Pancreas (tissue), 10 donors: ENCODE results near the gene YBX1. TPM values are rescaled to one million over a fixed set of nuclear protein-coding genes. Genes with fewer than 3 reads are reported as not detected.

Experiments used
- ATAC-seq, 4 donors: fragments of 200-7000 bp; cut with Tn5 transposase; one replicate each; pipeline versions ENCODE4 v1.8.0 to v1.9.1; 2020; ENCODE audit warnings: mild to moderate bottlenecking in 4 of 4, moderate library complexity in 4 of 4
- DNase-seq, 6 donors: peaks; one replicate each; pipeline ENCODE4 v3.0.0-alpha.2; 2020
- FAIRE-seq: peaks from 2 replicates; lab custom pipeline; 2012; peaks lifted over from hg19 to GRCh38; lab: Jason Lieb, UNC
- H3K27ac ChIP-seq, 4 donors: fragments of 200-600 bp; sonication (generic); 1 replicate in 3 of 4; 2 replicates in 1 of 4; pipeline versions ENCODE4 v1.5.0 to v1.8.0; 2020
- H3K27me3 ChIP-seq, 4 donors: fragments of 200-600 bp; one replicate each; pipeline ENCODE4 v1.8.0; 2021
- H3K36me3 ChIP-seq, 3 donors: fragments of 200-600 bp; sonication (generic) in 1 of 3; one replicate each; pipeline versions ENCODE4 v1.5.0 to v1.8.0; 2020 to 2021
- H3K4me1 ChIP-seq, 3 donors: fragments of 200-600 bp; one replicate each; pipeline ENCODE4 v1.8.0; 2021
- H3K4me3 ChIP-seq, 4 donors: fragments of 200-600 bp; sonication (generic) in 2 of 4; one replicate each; pipeline versions ENCODE4 v1.5.0 to v1.8.0; 2020 to 2021
- H3K9me3 ChIP-seq, 4 donors: fragments of 200-600 bp; one replicate each; pipeline ENCODE4 v1.8.0; 2021
- WGBS, 2 donors: extraction: QIAGEN DNeasy Blood & Tissue Kit; methylation state at CpG; one replicate each; pipeline ENCODE4 v1.1.7; 2013; 5-methylcytosine and 5-hydroxymethylcytosine counted together
- intact Hi-C, 3 donors: fragments of 100-400 bp; cut with DNase I; formaldehyde crosslinking; loops; one replicate each; pipeline versions ENCODE4 v1.11.1 to v1.14.2; 2022
- polyA plus RNA-seq, 2 donors: library from polyadenylated mRNA; stranded (reverse); fragments of 200-250 nt; gene quantifications; one replicate each; pipeline ENCODE4 v1.2.3, GENCODE V29; 2013
- total RNA-seq, 6 donors: library from RNA; stranded (reverse); fragmentation: NEBNext Ultra II Directional in 4 of 6; extraction: Animal tissue kit (Norgen Biotek cat#: 25700) in 4 of 6; gene quantifications; one replicate each; pipeline versions ENCODE4 v1.2.1 to v1.2.4, GENCODE V29; 2021 to 2023
- TF ChIP-seq, protein P1 (sequence below), 4 donors: fragments of 200-600 bp; sonication (generic) in 3 of 4; IDR thresholded peaks; one replicate each; pipeline versions ENCODE4 v1.5.0 to v1.8.0; 2021; ENCODE audit warnings: antibody characterized with exemption in 4 of 4
- donor health status: healthy with polysubstance abuse.
- donor health status: DM: no; HTN: no; CAD: no; lungs with moderate emphysema.
- donor health status: DM: no; HTN: no; CAD: no.
- donor health status: control.
- donor health status: control.
- donor health status: Bipolar disorder and iron deficiency.
- donor health status: DM: yes; HTN: yes; CAD: no.
- donor health status: DM: no; HTN: no; CAD: no.
- donor health status: DM: no; HTN: no; CAD: no.
- donor health status: DM: yes; HTN: yes; CAD: no.

Gene YBX1
- total and polyA plus RNA-seq, 8 donors = 97.4 to 240 (median 196) TPM

DNA sequence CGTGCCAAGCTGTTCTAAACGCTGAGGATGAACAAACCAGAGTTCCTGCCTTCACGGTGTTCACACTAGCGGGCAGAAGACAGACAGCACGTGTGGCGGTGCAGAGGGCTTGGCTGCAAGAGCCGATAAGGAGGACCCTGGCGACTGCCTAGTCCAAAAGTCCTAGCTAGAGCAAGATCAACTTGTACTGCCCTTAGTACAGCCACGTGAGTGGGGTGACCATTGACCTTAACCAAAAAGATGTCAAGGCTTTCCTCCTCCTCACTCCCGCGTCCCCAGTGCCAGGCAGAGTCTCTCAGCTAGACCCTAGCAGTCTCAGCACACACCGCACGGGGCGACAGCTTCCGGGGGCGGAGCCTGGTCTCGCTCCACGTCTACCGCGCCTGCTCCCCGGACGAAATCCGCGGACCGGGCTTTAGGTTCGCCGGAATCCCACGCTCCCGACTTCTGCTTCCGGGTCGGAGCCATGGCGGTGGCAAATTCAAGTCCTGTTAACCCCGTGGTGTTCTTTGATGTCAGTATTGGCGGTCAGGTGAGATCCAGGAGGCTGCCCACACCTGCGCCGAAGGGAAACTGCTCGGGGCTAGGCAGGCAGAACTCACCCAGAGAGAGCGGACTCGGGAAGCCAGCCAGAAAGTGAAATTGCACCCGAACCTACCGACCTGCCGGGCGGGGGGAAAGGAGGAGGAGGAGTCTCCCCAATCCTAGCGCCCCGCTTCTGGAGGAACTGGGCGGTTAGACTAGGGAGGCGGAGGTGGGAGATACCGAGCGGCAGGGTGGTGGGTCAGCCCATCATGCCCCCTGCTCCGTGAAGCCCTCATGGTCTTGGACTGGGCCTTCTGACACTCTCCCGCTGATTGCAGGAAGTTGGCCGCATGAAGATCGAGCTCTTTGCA is 24.0 kb upstream of the YBX1 start, which contains the start of gene PPIH:
Gene PPIH (plus strand): TSS at position 443 of the 896 bp plus-strand sequence. CDS start 24 bp downstream, at position 467.
- FAIRE-seq (no peak), ATAC-seq (peak; percentile 100), DNase-seq (peak; percentile 91 to 98 (median 95))
- Histone ChIP-seq H3K4me1 (peaks cover 0 to 9% (median 0%) of the 10 kb centered on the region in 3 donors), H3K4me3 (peak within 1 kb of the TSS; percentile 64 to 95 (median 76)), H3K36me3 (peaks cover 0 to 4% (median 0%) of the 10 kb centered on the region in 3 donors), H3K27me3 (no peaks in the 10 kb centered on the region), H3K9me3 (no peaks in the 10 kb centered on the region), H3K27ac (peak within 1 kb of the TSS; percentile 72 to 84 (median 78))
- 0% methylated on average over 52 to 53 of the region's 53 CpGs for WGBS, 2 donors
- TF ChIP-seq, protein P1, sequence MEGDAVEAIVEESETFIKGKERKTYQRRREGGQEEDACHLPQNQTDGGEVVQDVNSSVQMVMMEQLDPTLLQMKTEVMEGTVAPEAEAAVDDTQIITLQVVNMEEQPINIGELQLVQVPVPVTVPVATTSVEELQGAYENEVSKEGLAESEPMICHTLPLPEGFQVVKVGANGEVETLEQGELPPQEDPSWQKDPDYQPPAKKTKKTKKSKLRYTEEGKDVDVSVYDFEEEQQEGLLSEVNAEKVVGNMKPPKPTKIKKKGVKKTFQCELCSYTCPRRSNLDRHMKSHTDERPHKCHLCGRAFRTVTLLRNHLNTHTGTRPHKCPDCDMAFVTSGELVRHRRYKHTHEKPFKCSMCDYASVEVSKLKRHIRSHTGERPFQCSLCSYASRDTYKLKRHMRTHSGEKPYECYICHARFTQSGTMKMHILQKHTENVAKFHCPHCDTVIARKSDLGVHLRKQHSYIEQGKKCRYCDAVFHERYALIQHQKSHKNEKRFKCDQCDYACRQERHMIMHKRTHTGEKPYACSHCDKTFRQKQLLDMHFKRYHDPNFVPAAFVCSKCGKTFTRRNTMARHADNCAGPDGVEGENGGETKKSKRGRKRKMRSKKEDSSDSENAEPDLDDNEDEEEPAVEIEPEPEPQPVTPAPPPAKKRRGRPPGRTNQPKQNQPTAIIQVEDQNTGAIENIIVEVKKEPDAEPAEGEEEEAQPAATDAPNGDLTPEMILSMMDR (IDR thresholded peaks at IDR 0.05) = peak in 3 of 4 donors; percentile 12 to 29 (median 18)
- intact Hi-C loops = no loop called here

DNA sequence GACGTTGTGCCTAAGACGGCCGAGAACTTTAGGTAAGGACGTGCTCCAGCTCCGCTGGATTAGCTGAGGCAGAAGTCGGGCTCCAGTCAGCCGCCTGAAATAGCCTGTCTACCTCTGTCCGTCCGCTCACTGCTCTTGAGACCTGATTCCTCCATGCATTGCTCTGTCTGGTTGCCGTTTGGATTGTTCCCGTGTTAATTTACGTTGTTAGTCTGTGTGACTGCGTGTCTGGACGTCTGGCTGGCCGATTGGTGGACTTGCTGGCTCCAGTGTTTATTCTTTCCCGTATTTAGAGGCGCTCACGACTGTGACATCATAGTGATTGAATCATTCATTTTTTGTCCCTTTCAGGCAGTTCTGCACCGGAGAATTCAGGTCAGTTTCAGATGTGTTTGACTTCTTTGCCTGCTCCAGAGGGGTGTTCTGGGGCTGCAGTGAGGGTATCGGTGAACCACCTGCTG is 23.3 kb upstream of the YBX1 start:
- DNase-seq (no peak), ATAC-seq (peak in 1 of 4 donors; percentile 5), FAIRE-seq (no peak)
- Histone ChIP-seq H3K27me3 (no peaks in the 10 kb centered on the region), H3K4me3 (peak overlapping the region; percentile 64 to 95 (median 76)), H3K9me3 (no peaks in the 10 kb centered on the region), H3K36me3 (peaks cover 0 to 4% (median 0%) of the 10 kb centered on the region in 3 donors), H3K27ac (peak overlapping the region in 2 of 4 donors; percentile 72 to 83), H3K4me1 (peaks cover 0 to 9% (median 0%) of the 10 kb centered on the region in 3 donors)
- intact Hi-C loops = no loop called here
- WGBS, 2 donors = 3% methylated on average over 20 of the region's 20 CpGs
- TF ChIP-seq, protein P1 (IDR thresholded peaks at IDR 0.05) = no peak

DNA sequence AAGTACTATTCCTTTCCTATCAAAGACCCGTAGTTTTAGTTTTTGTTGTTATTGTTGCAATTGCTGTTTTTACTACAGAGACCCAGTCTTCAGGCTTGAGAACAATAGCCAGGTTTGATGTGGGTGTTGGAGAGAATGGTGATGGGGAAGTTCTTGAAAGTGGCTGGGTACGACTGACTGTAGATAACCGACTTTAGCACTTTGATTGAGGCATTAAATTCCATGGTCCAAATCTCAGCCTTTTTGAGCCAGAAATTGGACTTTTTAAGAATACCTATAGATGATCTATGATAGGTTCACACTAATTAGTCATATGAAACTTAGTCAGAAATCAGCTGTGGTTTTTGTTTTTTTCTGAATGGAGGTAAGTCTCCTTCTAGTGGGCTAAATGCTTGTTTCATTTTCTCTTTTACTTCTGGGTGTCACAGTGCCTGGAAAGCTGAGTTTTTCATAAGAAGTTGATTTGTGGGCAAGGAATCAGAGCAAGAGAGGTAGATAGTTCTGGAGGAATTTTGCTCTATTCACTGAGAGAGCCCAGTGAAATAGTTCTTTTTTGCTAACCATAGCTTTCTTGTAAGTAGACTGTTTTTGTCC is 21.2 kb upstream of the YBX1 start:
- no peaks in the 10 kb centered on the region for H3K27me3 ChIP-seq
- H3K9me3 ChIP-seq = no peaks in the 10 kb centered on the region
- WGBS, 2 donors = 59 to 74% methylated on average over 3 of the region's 3 CpGs
- intact Hi-C loops = no loop called here
- TF ChIP-seq, protein P1 (IDR thresholded peaks at IDR 0.05) = no peak
- no peak overlapping the region for H3K27ac ChIP-seq
- peaks cover 0 to 6% (median 0%) of the 10 kb centered on the region in 3 donors for H3K36me3 ChIP-seq
- H3K4me3 ChIP-seq = no peak overlapping the region
- no peak for ATAC-seq
- DNase-seq = no peak
- FAIRE-seq = no peak
- H3K4me1 ChIP-seq = peaks cover 0 to 9% (median 0%) of the 10 kb centered on the region in 3 donors

DNA sequence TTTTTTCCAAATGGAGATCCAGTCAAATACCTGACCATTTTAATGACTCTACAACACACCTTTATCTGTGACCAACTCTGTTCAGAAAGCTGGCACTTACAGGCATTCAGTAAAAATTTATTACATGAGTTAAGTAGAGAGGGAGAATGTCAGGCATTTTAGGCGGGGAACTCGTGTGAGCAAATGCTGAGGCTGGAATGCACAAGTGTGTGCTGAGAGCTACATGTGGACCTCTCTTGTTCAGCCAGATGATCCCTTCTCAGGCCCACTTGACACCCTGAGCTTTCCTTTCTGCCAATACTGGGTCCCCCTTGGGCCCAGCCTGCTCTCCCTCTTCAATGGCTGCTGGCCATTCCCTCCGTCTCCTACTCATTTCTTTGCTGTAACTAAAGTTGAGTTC is 12.3 kb upstream of the YBX1 start:
- TF ChIP-seq, protein P1 (IDR thresholded peaks at IDR 0.05) = no peak
- 89% methylated on average over 3 of the region's 3 CpGs for WGBS, 2 donors
- DNase-seq = no peak
- H3K27me3 ChIP-seq = no peaks in the 10 kb centered on the region
- H3K27ac ChIP-seq = no peak overlapping the region
- H3K4me1 ChIP-seq = no peaks in the 10 kb centered on the region
- FAIRE-seq = no peak
- H3K36me3 ChIP-seq = peaks cover 0 to 25% (median 0%) of the 10 kb centered on the region in 3 donors
- no peak for ATAC-seq
- H3K9me3 ChIP-seq = no peaks in the 10 kb centered on the region
- intact Hi-C loops = no loop called here
- H3K4me3 ChIP-seq = no peak overlapping the region
